ENCODE results near the gene YWHAB.

Gene YWHAB

DNA sequence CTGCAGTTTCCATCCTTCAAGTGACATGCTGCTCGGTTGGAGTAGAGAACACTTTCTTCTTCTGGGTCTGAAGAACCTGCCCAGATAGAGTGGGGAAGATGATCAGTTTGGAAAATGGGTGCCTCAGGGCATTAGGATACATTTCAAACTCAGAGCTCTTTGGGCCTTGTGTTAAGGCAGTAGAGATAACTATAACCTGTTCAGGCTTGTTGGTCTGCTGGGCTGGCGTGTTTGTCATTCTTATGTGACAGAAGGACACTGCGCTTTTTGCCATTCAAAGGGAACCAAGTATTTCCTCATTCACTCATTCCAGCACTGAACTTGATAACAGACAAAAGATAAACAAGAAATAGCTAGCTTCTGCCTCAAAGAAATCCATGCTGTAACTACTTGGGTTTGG, 70.9 kb downstream of the YWHAB start:
- DNase-seq (ENCODE audit: low spot score) = no peak

Measured in Ammon's horn (tissue), 1 donor.